Fibroblast of the aortic adventitia (primary cell): ENCODE results near the gene CTAGE1. TPM values are rescaled to one million over a fixed set of nuclear protein-coding genes. Genes with fewer than 3 reads are reported as not detected.

Experiments
- DNase-seq: peaks from one replicate; pipeline ENCODE4 v3.0.0-alpha.2; 2010; ENCODE audit warnings: low read depth
- H3K4me3 ChIP-seq: 2 replicates; pipeline ENCODE4 v1.5.1; 2011; ENCODE audit warnings: low read depth, mild to moderate bottlenecking, control low read depth, low read length, moderate library complexity
- CTCF ChIP-seq: IDR thresholded peaks from 2 replicates; pipeline ENCODE4 v1.5.1; 2011; ENCODE audit warnings: mild to moderate bottlenecking, low read length, control low read depth, inconsistent platforms; ENCODE audit not compliant: insufficient read depth
- total RNA-seq: library from RNA; depleted of rRNA; stranded (reverse); fragments of >200 nt; gene quantifications from 2 replicates; pipeline ENCODE4 v1.2.3, GENCODE V29; 2012; ENCODE audit warnings: low replicate concordance

CTAGE1 gene
- total RNA-seq, 1 donor = not detected

GRCh38 chr18:22434973-22435608 is 17.4 kb upstream of the CTAGE1 start:
- no peak overlapping the region for H3K4me3 ChIP-seq
- no peak for TF ChIP-seq CTCF
- peak; percentile 70 for DNase-seq

DNA sequence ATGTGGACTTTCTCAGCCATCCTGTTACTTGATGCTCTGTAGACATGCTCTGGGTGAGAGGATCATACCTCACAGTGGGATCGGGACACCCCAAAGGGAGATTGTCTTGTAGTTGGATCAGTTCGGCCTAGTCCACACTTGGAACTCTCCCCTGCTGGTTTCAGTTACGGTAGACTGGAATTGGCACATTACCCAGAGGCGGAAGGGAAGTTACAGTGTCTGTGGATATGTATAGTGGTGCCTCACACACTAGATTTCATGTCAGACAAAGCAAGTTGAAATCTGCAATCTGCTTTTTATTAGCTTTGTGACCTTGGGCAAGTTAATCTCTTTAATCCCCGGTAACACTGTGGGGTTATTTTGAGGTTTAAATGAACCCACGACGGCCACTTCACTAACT is 16.2 kb upstream of the CTAGE1 start:
- TF ChIP-seq CTCF = no peak
- peak; percentile 55 for DNase-seq
- no peak overlapping the region for H3K4me3 ChIP-seq

- peak; percentile 98 for DNase-seq
- no peak overlapping the region for H3K4me3 ChIP-seq
- TF ChIP-seq CTCF = no peak
These were observed 15.0 kb upstream of the CTAGE1 start for GRCh38 chr18:22432657-22433137.

DNA sequence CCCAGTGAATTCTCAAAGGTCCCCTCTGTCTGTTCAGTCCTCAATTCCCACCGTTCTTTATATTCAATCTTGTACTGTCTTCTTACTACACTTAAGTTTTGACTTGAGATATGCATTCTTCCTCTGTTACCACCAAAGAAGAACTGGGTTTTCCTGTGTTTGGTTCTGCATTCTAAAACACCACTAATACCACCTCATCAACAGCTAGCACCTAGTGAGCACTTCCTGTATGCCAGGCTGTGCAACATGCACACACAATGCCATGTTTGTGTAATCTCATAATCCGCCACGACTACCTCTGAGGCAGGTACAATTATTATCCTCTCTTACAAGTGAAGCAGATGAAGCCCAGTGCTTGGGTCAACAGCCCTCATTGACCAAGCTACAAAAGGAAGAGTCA is 11.8 kb upstream of the CTAGE1 start:
- no peak overlapping the region for H3K4me3 ChIP-seq
- no peak for DNase-seq
- no peak for TF ChIP-seq CTCF

DNA sequence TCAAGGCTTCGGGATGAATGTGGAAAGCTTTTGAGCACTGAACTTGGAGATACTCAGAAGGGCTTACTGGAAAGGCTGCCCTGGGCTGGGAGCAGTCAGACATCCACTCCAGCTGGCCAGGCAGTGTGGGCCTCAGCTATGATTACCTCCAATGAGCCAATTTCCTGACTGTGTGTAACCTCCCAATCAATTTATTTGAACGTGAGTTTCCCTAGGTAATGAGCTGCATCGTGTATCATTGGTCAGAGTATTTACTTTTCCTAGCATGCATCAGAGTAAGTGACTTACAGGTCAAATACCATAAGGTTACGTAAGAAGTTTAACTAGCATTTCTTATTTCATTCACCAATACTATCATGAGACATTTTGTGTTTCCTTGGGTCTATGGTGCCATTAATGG is 11.0 kb upstream of the CTAGE1 start:
- peak; percentile 38 for DNase-seq
- no peak overlapping the region for H3K4me3 ChIP-seq
- no peak for TF ChIP-seq CTCF

DNA sequence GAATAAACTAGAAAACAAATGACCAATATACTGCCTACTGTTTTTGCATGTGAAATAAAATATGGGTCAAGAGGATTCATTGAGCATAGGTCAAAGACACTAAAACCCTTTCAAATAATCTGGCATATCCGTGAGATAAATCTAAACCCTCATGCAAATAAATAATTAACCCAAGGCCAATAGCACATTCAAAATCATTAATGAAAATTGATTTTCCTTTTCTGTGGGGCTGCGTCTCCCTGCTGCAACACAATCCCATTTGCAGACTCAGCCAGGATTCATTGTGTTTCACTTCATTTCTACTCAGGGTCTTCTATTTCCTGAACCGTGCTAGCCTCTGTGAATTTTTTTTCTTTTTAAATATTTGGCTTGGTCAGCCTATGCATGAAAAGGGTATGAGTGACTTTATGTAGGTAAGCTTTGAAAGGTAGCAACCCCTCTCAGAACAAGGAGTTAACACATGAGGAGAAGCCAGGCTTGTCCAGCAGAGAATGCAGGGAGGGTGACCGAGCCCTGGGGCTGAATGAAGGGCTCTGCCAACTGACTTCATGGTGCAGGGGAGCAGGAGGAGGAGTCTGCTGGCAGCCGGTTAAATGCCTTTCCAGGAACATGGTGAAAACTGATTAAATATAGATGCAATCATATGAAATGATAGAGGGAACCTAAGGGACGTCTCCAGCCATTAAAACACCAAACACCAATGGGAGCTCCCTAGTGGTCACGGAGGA is 10.3 kb upstream of the CTAGE1 start:
- H3K4me3 ChIP-seq = no peak overlapping the region
- peak; percentile 18 for DNase-seq
- no peak for TF ChIP-seq CTCF
